Calu3 (cell line): ENCODE measurements around the gene TBX15. TPM values are rescaled to one million over a fixed set of nuclear protein-coding genes. Genes with fewer than 3 reads are reported as not detected.

Experiments used
- BruUV-seq: library from RNA; stranded (reverse); fragments of 400-500 nt; replicated peaks from 2 replicates; lab custom pipeline; 2021; lab: Mats Ljungman, UMichigan
- CTCF ChIA-PET: fragments of 300-600 bp; sonication (Branson Sonifier 250); formaldehyde crosslinking; loops from one replicate; lab custom pipeline; 2022; ENCODE audit warnings: antibody characterized with exemption; lab: Charles Lee
- DNase-seq: peaks from one replicate; pipeline ENCODE4 v3.0.0; 2022
- H3K27ac Mint-ChIP-seq: one replicate; pipeline ENCODE4 v1.8.0; 2022; ENCODE audit warnings: mixed read lengths; ENCODE audit not compliant: unreplicated experiment
- H3K27me3 Mint-ChIP-seq: one replicate; pipeline ENCODE4 v1.8.0; 2022; ENCODE audit warnings: mixed read lengths; ENCODE audit not compliant: unreplicated experiment
- H3K36me3 Mint-ChIP-seq: one replicate; pipeline ENCODE4 v1.8.0; 2022; ENCODE audit warnings: mild to moderate bottlenecking, moderate library complexity, mixed read lengths; ENCODE audit not compliant: insufficient read depth, unreplicated experiment
- H3K4me1 Mint-ChIP-seq: one replicate; pipeline ENCODE4 v1.8.0; 2022; ENCODE audit warnings: mild to moderate bottlenecking, low read depth, mixed read lengths; ENCODE audit not compliant: unreplicated experiment
- H3K4me3 Mint-ChIP-seq: one replicate; pipeline ENCODE4 v1.8.0; 2022; ENCODE audit warnings: mild to moderate bottlenecking, low read depth, moderate library complexity, mixed read lengths; ENCODE audit not compliant: unreplicated experiment
- H3K9me3 Mint-ChIP-seq: one replicate; pipeline ENCODE4 v1.8.0; 2022; ENCODE audit warnings: low read depth, mixed read lengths; ENCODE audit not compliant: unreplicated experiment
- CTCF ChIP-seq: fragments of 200-600 bp; IDR thresholded peaks from one replicate; pipeline ENCODE4 v1.8.0; 2022; ENCODE audit warnings: antibody characterized with exemption; ENCODE audit not compliant: unreplicated experiment
- intact Hi-C: fragments of 100-400 bp; cut with micrococcal nuclease; formaldehyde crosslinking; loops from one replicate; pipeline ENCODE4 v1.10.0; 2022; ENCODE audit not compliant: unreplicated experiment
- total RNA-seq: library from RNA; stranded (reverse); gene quantifications from 2 replicates; pipeline ENCODE4 v1.2.3, GENCODE V29; 2022

TBX15 gene
- total RNA-seq, 1 experiment from 2014 or later = not detected

- Mint-ChIP-seq H3K9me3 (peaks cover 9% of the 10 kb centered on the region), H3K27me3 (peaks cover 25% of the 10 kb centered on the region), H3K4me3 (no peak overlapping the region), H3K36me3 (no peaks in the 10 kb centered on the region), H3K4me1 (no peaks in the 10 kb centered on the region), H3K27ac (no peak overlapping the region)
- no peak for TF ChIP-seq CTCF
- CTCF ChIA-PET = no interaction called here
- BruUV-seq = no TSS peak
- intact Hi-C loops = no loop called here
- no peak for DNase-seq
Measured at GRCh38 chr1:118989006-118989815, 1.1 kb upstream of the TBX15 start.

GRCh38 chr1:118987468-118988185 lies 516 bp downstream of the TBX15 start:
- Mint-ChIP-seq H3K4me1 (no peaks in the 10 kb centered on the region), H3K4me3 (no peak overlapping the region), H3K36me3 (no peaks in the 10 kb centered on the region), H3K27me3 (peaks cover 13% of the 10 kb centered on the region), H3K9me3 (peaks cover 9% of the 10 kb centered on the region), H3K27ac (no peak overlapping the region)
- CTCF ChIA-PET = no interaction called here
- BruUV-seq = no TSS peak
- no peak for TF ChIP-seq CTCF
- intact Hi-C loops = no loop called here
- DNase-seq = no peak

GRCh38 chr1:118986555-118987467 lies 1.3 kb downstream of the TBX15 start:
- peaks cover 5% of the 10 kb centered on the region for H3K27me3 Mint-ChIP-seq
- no peaks in the 10 kb centered on the region for H3K36me3 Mint-ChIP-seq
- H3K4me1 Mint-ChIP-seq = no peaks in the 10 kb centered on the region
- H3K4me3 Mint-ChIP-seq = no peak overlapping the region
- no peak overlapping the region for H3K27ac Mint-ChIP-seq
- TF ChIP-seq CTCF = no peak
- BruUV-seq = no TSS peak
- intact Hi-C loops = no loop called here
- H3K9me3 Mint-ChIP-seq = peaks cover 9% of the 10 kb centered on the region
- CTCF ChIA-PET = no interaction called here
- DNase-seq = no peak
